GM10266 (cell line): ENCODE measurements around the gene PARS2.

Experiments
- DNase-seq: peaks from one replicate; pipeline ENCODE4 v3.0.0; 2012; ENCODE audit errors: extremely low spot score
- TF ChIP-seq, protein P1 (sequence below): IDR thresholded peaks from 2 replicates; pipeline ENCODE4 v1.5.1; 2012; ENCODE audit warnings: mild to moderate bottlenecking, low read depth; ENCODE audit not compliant: control insufficient read depth, insufficient read depth; ENCODE audit errors: missing control alignments

Gene PARS2

DNA sequence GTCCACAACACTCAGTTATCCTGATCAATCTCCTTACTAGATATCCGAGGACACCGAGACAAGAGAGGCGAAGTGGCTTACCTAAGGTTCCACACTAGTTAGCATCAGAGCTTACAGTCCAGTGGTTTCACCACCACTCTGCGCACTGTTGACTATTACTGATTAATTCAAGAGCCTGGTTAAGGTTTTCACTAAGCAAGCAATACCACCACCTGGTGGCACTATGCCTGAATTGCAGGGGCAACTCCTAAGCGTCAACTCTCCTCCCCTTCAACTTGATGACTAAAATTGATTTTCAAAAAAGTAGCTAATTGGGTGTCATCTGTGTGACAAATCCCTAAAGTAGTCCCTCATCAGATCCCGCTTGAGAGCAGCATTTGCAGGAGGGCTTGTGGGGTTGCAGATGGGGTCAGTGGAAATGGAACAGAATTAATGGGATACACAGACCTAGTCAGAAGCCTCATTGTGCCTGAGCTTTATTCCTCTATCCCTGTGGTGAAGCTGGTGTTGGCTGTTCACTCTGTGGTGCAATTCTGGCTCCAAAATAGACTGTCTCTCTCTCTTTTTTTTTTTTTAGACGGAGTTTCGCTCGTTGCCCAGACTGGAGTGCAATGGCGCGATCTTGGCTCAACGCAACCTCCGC, 27.7 kb upstream of the PARS2 start:
- TF ChIP-seq, protein P1, sequence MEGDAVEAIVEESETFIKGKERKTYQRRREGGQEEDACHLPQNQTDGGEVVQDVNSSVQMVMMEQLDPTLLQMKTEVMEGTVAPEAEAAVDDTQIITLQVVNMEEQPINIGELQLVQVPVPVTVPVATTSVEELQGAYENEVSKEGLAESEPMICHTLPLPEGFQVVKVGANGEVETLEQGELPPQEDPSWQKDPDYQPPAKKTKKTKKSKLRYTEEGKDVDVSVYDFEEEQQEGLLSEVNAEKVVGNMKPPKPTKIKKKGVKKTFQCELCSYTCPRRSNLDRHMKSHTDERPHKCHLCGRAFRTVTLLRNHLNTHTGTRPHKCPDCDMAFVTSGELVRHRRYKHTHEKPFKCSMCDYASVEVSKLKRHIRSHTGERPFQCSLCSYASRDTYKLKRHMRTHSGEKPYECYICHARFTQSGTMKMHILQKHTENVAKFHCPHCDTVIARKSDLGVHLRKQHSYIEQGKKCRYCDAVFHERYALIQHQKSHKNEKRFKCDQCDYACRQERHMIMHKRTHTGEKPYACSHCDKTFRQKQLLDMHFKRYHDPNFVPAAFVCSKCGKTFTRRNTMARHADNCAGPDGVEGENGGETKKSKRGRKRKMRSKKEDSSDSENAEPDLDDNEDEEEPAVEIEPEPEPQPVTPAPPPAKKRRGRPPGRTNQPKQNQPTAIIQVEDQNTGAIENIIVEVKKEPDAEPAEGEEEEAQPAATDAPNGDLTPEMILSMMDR: peak; percentile 27
- DNase-seq: no peak

DNA sequence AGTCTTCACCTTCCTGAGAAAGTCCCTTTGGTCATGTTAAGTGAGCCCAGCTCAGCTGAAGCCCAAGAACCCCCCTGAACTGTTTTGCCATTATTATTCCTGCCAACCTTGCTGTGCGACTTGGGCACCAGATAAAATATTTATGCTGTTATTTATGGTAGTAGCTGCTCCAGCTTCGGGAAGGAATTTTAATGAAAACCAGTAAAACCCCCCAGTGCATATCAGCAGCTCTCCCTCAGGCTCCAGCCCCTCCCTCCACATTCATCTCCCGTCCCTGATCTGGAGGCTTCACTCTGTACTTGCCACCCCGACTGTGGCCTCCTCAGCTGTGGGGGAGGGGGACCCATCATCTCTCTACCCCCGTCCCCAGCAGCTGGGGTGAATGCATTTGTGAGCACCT, 24.1 kb upstream of the PARS2 start:
- TF ChIP-seq, protein P1: no peak

DNA sequence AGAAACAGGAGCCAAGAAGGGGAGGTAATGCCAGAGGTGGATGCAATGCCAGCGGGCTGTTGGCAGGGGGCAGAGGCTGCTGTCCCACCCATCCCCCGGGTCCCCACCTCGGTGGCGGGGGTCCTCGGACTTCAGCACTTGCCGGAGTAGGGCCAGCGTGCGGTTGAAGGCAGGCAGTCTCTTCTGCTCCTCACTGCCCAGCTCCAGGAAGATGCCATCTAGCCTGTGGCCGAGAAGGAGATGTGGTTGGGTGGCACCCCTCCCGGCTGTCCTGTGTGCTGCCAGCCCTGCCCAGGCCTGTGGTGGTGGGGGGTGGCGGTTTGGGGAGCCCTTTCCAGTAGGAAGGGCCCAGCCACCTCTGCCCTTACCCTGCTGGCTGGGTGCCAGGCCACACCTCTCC, 23.3 kb upstream of the PARS2 start:
- TF ChIP-seq, protein P1: no peak
- no peak for DNase-seq

More for the DNA sequence above, 24.1 kb upstream of the PARS2 start:
- no peak for DNase-seq

DNA sequence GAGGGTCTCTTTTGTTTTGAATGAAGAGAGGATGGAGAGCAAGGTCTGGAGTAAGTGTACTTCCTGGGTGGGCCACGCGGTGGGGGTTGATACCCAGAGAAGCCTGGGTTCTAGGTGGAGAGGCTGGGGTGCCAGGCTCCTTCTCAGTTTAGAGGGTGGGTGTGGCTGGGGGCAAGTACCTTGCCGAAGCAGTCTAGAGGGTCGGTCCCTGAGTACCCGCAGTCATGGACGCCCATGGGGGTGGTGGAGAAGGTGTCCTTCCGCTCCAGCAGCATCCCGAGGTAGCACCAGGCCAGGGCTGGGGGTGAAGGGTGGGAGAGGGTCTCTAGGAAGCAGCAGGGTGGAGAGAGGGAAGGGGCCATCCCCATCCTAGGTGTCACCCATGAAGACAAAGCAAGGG, 22.5 kb upstream of the PARS2 start:
- TF ChIP-seq, protein P1: no peak
- no peak for DNase-seq

DNA sequence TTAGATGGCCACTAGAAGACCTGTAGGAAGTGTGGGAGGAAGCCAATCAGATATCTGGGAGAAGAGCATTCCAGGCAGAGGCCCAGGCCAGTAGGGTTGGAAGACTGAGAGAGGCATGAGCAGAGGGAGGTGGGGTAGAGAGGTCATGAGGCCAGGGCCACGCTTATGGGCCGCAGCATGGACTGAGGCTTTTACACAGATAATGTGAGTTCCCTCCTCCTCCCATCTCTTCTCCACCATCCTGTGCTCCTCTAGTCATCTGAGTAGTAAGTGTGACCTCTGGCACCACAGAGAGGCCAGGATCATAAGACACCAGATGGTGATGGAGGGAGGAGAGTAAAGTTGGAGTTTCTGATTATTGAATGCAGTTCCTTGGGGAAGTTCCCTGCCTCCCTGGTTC, 19.7 kb upstream of the PARS2 start:
- no peak for DNase-seq

DNA sequence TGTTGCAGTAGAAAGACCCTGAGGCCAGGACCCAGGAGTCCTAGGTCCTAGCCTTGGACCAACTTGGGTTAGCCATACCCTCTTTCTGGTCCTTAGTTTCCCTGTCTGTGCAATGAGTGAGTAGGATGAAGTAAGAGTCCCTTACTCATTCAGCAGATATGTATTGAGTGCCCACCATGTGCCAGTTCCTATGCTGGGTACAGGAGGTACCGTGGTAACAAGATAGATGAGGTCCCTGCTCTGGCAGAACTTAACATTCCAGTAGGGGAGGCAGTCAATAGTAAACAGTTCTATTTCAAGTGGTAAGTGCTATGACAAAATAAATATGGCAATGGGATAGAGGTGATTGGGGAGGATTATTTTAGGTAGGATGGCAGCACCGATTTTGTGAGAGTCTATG, 18.3 kb upstream of the PARS2 start:
- TF ChIP-seq, protein P1: no peak

More for the DNA sequence above, 19.7 kb upstream of the PARS2 start:
- TF ChIP-seq, protein P1: no peak

DNA sequence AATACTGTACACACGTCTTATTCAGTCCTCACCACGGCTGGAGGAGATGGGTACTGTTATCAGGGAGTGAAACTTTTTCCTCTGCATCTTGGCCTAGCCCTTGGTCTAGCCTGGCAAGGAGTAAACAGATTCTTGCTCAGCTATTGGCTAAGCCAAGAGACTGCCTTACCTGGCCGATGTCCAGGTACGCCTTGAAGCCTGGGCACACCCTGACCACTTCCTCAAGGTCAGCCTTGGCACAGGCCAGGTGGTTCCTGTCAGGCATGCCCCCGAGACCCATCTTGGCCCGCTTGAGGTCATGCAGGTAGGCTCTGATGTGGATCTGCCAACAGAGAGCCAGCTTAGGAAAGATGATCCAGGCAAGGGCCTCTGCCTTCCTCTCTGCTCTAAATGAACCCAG, 17.8 kb upstream of the PARS2 start:
- no peak for DNase-seq
- TF ChIP-seq, protein P1: no peak

More for the DNA sequence above, 18.3 kb upstream of the PARS2 start:
- no peak for DNase-seq
